Skin epidermis (tissue), 12 donors: ENCODE data around the gene MUC2.

Source experiments
- H3K27ac ChIP-seq, 21 experiments: fragments of 200-600 bp; sonication (generic) in 11 of 21; one replicate each; pipeline ENCODE4 v1.5.0; 2020; ENCODE audit warnings: mild to moderate bottlenecking in 3 of 21, inconsistent platforms in 2 of 21, moderate library complexity in 2 of 21
- H3K4me3 ChIP-seq, 7 experiments: fragments of 200-600 bp; sonication (generic) in 2 of 7; one replicate each; pipeline ENCODE4 v1.5.0; 2020; ENCODE audit warnings: inconsistent platforms in 2 of 7, mild to moderate bottlenecking in 2 of 7, moderate library complexity in 1 of 7

Gene MUC2

DNA sequence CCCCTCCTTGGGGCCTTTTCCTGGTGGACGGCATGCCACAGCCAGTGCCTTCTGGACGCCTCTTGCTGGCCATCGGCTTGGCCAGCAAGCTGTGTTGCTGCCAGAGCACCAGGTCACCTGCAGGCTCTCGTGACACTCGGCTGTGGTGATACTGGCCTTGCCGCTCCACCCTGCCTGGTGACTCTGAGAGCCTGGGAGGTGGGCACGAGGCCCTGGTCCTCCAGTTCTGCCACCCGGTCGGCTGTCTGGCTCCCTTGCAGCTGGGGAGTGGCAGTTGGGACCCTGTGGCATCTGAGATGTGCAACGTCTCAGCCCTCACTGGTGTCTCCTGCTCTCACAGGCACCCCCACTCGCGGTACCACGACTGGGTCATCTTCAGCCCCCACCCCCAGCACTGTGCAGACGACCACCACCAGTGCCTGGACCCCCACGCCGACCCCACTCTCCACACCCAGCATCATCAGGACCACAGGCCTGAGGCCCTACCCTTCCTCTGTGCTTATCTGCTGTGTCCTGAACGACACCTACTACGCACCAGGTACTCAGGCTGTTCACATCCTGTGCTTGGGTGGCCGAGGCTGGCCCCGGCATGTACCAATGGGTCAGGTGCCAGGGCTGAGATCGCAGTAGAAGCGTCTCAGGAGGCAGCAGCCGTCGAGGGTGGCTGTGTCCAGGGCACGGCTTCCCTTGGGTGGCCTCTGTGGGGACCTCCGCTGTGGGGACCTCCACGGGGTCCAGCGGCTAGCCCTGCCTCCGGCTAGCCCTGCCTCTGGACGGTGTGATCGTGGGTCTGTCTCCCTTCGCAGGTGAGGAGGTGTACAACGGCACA lies 26.0 kb downstream of the MUC2 start:
- Histone ChIP-seq H3K27ac (no peak overlapping the region), H3K4me3 (no peak overlapping the region)

DNA sequence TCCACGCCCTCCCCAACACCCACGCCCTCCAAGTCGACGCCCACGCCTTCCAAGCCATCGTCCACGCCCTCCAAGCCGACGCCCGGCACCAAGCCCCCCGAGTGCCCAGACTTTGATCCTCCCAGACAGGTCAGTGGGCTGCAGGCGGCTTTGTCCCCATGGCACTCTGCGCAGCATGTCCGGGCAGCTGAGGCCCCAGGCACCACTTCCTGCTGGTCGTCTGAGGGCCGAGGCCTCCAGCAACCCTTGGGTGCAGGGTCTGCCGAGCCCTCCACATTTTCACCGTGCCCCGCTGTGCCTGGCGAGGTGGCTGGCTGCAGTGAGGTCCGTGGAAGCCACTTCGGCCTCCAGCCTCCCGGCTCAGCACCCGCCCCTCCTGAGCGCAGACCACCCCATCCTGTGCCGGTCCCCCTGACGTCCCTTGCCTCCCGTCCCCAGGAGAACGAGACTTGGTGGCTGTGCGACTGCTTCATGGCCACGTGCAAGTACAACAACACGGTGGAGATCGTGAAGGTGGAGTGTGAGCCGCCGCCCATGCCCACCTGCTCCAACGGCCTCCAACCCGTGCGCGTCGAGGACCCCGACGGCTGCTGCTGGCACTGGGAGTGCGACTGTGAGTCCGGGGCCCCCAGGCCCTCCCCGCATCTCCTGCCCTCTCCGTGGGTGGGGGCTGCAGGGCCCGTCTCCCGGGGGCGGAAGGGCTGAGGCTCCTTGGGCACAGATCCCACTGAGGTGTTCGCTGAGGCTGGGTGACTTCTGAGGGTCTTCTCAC lies 26.8 kb downstream of the MUC2 start:
- no peak overlapping the region for H3K4me3 ChIP-seq
- H3K27ac ChIP-seq = no peak overlapping the region

DNA sequence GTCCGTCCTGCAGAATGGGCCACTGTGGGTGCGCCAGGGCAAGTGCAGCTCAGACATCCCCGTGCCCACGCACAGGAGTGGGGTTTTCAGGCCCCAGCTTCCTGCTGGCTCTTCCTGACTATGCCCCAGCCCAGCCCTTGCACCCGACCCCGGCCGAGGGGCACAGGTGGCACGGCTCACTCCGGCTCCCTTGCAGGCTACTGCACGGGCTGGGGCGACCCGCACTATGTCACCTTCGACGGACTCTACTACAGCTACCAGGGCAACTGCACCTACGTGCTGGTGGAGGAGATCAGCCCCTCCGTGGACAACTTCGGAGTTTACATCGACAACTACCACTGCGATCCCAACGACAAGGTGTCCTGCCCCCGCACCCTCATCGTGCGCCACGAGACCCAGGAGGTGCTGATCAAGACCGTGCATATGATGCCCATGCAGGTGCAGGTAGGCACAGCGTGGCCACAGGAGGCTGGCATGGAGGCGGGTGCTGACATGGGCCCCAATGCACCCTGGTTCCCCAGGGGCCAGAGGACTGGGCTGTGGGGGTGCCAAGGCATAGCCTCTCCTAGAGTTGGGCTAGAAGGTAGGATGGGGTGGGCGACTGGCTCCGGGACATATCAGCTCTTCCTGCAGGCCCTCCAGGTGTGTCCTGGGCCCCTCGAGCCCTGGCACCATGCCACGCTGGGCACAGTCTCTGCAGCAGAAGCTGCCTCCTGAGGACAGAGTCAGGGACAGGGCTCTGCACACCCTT lies 27.7 kb downstream of the MUC2 start:
- Histone ChIP-seq H3K4me3 (no peak overlapping the region), H3K27ac (no peak overlapping the region)

DNA sequence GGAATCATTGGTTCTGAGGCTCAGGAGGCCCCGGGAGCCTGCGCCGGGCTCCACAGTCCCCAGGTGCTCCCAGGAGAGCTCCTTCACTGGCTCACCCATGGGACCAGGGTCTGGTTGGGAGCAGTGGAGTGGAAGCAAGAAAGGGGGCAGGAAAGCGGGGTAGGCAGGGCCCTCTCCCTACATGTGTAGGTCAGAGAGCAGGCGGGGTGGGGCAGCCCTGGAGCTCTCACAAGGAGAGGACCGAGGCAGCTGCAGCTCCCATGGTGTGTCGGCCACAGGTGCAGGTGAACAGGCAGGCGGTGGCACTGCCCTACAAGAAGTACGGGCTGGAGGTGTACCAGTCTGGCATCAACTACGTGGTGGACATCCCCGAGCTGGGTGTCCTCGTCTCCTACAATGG lies 28.3 kb downstream of the MUC2 start:
- H3K4me3 ChIP-seq = no peak overlapping the region
- H3K27ac ChIP-seq = no peak overlapping the region

DNA sequence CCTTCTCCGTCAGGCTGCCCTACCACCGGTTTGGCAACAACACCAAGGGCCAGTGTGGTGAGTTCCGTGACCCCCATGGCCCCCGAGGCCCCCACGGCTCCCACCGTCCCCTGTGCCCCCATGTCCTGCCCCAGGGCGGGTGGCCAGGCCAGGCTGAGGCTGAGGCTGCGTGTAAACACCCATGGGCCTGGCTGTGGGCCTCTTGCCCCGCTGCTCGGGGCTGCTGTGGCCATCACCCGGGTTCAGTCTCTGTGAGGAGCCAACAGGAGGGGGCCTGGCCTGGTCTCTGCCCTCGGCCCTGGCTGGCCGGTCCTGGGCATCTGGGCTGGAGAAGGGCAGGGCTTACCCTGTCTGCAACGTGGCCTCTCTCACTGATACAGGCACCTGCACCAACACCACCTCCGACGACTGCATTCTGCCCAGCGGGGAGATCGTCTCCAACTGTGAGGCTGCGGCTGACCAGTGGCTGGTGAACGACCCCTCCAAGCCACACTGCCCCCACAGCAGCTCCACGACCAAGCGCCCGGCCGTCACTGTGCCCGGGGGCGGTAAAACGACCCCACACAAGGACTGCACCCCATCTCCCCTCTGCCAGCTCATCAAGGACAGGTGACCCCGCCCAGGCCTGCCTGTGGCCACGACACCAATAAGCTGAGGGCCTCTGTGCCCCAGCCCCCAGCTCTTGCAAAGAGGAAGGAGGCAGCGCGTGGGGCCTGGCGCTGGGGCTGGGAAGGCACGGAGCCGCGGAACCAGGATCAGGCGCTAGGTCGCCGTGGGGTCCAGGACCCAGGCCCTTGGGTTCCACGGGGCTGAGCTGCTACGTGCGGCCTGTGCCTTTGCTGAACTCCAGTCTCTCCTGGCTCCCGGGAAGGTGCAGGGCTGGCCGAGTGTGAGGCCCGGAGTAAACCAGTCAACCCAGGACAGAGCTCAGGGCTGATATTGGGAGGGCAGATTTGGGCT lies 29.0 kb downstream of the MUC2 start:
- Histone ChIP-seq H3K4me3 (no peak overlapping the region), H3K27ac (no peak overlapping the region)

DNA sequence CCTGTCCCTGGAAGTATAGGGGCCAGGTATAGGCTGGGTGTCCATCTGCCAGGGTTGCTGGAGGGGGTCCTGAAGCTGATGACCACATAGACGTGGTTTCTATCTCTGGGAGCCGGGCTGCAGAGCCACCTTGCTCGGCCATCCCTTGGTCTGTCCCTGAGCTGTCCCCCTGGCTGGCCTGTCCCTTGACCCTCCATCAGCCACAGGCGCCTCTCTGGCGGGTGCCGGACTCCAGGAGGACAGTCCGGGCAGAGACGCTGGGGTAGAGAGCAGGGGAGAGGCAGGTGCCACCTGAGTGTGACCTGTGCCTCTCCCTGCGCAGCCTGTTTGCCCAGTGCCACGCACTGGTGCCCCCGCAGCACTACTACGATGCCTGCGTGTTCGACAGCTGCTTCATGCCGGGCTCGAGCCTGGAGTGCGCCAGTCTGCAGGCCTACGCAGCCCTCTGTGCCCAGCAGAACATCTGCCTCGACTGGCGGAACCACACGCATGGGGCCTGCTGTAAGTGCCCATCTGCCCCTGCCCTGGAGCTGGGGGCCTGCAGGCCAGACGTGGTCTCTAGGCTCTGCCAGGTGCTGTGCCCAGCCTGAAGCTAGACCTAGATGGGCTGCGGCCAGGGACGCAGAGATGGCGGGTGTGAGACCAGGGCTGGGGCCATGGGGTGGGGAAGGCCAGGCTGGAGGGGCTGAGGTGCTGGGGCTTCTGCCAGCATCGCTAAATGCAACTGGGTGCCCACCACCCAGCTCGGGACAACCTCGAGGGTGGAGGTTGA lies 29.9 kb downstream of the MUC2 start:
- Histone ChIP-seq H3K4me3 (no peak overlapping the region), H3K27ac (no peak overlapping the region)

DNA sequence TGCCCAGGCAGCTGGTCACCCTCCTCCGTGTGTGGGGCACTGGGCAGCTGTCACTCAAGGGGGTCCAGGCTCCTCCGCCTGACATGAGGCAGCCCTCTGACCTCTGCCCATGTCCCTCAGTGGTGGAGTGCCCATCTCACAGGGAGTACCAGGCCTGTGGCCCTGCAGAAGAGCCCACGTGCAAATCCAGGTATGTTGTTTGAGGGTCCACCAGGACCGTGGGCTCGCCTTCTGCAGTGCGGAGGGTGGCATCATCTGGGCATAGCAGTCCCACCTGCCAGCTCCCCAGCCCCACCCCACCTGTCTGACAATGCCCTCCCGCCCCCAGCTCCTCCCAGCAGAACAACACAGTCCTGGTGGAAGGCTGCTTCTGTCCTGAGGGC lies 30.5 kb downstream of the MUC2 start:
- Histone ChIP-seq H3K4me3 (no peak overlapping the region), H3K27ac (no peak overlapping the region)

DNA sequence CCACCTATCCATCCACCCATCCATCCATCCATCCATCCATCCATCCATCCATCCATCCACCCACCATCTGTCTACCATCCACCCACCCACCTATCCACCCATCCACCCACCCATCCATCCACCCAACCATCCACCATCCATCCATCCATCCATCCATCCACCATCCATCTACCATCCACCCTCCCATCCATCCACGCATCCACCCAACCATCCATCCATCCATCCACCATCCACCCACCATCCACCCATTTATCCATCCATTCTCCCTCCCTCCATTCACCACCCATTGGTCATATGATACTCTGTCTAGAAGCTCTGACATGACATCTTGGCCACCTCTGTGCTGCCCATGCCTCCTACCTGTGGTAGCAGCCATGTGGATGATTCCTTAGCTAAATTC lies 31.7 kb downstream of the MUC2 start:
- Histone ChIP-seq H3K27ac (no peak overlapping the region), H3K4me3 (no peak overlapping the region)

DNA sequence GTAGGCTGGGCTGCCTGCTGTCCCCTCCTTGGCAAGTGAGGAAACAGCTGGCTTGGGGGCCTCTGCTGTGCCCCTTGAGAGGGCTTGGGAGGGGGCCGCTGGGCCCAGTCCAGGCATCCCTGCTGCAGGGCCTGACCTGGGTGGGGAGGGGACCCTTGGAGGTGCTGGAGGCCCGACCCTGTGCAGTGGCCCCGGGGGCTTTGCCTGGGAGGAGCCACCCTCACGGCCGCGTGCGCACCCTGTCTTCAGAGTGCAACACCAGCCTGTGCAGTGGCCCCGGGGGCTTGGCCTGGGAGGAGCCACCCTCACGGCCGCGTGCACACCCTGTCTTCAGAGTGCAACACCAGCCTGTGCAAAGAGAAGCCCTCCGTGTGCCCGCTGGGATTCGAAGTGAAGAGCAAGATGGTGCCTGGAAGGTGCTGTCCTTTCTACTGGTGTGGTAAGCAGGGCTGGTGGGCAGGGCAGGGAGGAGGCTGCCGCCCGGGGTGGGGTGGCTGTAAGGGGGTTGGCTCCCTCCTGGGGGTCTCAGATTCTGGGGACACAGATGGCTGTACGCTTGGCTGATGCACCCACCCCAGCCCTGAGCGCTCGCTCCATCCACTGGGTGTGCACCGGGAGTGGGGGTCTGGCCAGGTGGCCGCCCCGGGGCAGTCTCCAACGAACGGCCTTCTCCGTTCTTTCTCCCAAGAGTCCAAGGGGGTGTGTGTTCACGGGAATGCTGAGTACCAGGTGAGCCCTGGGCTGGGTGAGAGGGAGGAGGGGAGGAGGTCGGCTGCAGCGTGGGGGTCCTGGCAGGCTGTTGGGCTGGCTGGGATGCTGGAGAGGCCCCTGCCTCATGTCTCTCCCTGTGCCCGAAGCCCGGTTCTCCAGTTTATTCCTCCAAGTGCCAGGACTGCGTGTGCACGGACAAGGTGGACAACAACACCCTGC lies 32.9 kb downstream of the MUC2 start:
- Histone ChIP-seq H3K4me3 (no peak overlapping the region), H3K27ac (no peak overlapping the region)

DNA sequence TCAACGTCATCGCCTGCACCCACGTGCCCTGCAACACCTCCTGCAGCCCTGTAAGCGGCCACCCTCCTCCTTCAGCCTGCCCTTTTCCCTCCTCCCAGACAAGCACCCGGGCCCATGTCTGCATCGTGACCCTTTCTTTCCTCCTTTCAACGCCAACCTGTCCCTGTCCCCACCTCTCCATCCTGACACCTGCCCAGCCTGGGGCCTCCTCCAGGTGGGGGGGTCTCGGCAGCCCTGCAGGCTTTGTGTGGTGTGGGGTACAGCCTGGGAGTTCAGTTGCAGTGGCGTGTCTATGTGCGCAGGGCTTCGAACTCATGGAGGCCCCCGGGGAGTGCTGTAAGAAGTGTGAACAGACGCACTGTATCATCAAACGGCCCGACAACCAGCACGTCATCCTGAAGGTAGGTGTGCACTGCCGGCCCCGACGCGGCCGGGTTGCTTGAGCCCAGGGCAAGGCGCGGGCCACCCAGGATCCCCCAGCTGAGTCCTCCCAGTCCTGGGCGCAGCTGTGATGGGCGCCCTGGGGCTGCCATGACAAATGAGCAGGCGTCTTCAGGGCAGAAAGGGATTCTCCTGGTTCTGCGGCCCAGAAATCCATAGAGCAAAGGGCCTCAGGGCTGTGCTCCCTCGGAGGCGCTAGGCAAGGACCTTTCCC lies 33.7 kb downstream of the MUC2 start:
- Histone ChIP-seq H3K27ac (no peak overlapping the region), H3K4me3 (no peak overlapping the region)

DNA sequence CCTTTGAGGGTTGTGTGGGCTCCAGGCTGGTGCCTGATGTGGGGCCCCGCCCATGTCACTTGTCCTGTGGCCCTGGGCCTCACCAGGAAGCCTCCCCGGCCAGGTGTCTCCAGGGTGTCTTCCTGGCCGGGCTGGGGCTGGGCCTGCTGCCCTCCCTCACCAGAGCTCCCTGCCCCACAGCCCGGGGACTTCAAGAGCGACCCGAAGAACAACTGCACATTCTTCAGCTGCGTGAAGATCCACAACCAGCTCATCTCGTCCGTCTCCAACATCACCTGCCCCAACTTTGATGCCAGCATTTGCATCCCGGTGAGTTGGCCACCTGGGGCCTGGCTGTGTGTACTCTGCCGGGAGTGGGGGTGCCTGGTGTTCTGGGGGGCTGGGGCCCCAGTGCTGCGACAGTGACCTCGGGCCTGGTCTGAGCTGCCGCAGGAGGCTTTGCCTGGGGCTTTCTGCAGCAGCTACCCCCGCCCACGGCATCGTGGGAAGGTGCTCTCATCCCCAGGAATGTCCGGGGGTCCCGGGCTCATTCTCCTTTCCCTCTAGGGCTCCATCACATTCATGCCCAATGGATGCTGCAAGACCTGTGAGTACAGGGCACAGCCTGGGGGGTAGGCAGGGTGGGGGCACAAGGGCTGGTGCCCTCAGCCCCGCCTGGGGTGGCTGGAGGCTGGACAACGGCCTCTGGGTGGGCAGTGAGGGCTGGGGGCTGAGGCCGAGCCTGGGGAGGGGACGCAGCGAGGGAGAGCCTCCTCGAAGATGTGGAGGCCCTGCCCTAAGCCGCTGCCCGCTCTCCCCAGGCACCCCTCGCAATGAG lies 34.6 kb downstream of the MUC2 start:
- Histone ChIP-seq H3K4me3 (no peak overlapping the region), H3K27ac (no peak overlapping the region)

DNA sequence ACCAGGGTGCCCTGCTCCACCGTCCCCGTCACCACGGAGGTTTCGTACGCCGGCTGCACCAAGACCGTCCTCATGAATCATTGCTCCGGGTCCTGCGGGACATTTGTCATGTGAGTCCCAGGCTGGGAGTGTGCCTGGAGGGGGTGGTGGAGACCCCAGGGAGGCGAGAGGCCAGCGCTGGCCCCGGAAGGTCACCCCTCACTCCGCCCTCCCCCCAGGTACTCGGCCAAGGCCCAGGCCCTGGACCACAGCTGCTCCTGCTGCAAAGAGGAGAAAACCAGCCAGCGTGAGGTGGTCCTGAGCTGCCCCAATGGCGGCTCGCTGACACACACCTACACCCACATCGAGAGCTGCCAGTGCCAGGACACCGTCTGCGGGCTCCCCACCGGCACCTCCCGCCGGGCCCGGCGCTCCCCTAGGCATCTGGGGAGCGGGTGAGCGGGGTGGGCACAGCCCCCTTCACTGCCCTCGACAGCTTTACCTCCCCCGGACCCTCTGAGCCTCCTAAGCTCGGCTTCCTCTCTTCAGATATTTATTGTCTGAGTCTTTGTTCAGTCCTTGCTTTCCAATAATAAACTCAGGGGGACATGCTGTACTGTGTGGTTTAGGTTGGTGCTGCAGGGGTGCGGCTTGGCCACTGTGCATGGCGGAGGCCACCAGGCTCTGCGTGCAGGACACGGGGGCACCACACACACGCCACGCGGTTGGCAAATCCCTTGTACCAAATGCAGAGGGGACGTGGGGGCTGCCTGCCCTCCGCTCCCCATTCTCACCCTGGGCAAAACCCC lies 35.4 kb downstream of the MUC2 start:
- Histone ChIP-seq H3K4me3 (no peak overlapping the region), H3K27ac (no peak overlapping the region)

DNA sequence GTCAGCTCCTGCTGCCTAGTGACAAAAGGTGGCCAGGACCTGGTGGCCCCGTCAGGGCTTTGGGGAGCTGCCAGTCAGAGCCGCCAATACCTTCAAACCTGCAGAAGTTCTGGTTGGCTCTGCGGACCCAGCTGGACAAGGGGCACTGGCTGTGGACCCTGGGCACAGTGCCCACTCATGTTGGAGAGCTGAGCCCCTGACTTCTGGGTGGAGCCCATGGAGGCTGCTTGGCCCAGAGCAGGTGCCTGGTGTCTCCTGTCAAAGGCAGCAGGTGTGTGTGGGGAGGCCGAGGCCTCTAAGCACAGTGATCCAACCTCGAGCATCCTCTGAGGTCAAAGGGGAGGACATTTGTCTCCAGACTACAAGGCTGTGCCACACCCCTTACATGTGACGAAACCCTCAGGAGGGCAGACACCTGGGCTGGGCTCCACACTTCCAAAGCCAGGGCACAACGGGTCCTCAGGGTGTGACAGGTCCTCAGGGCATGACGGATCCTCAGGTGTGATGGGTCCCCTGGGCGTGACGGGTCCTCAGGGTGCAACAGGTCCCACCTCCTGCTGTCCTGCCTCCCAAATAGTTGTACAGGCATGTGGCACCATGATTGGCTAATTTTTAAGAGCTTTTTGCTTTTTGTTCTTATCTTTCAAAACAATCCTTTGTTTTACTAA lies 37.0 kb downstream of the MUC2 start:
- no peak overlapping the region for H3K4me3 ChIP-seq

DNA sequence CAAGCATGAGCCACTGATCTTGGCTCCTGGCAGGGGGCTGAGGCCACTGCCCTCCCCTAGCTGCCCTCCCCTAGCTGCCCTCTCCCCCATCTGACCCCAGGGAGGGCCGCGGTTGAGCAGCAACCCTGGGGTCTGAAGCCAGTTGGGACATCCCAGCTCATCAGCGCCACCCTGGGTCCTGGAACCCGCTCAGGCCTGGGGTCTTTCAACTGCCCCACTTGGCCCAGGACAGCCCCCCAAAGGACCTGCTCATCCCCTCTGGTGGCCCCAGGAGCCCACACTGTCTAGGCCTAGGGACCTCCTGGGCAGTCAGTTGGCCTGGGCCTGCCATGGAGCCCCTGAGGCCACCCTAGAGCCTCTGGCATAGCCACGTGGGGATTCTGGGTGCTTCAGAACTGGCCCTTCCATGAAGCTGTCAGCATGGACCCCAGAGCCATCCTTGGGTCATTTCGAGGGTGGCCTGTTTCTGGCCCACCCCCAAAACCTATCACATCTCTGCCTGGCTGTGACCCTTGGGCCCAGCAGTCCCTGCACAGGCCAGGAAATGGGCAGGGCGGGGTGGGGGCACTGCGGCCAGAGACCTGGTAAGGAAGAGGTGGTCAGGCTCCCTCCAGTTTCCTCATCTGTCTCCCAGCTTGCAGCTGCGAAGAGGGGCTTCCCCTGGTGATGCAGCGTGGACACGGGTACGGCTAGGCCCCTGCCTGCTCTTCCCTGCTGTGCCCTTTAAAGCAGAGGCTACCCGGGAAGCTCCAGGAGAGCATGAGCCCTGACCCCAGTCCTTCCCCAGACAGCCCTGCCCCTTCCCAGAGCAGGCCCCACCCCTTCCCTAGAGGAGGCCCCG lies 37.9 kb downstream of the MUC2 start:
- Histone ChIP-seq H3K4me3 (no peak overlapping the region), H3K27ac (no peak overlapping the region)

More for the DNA sequence above, 37.0 kb downstream of the MUC2 start:
- no peak overlapping the region for H3K27ac ChIP-seq
